Astrocyte (in vitro differentiated cells and primary cell): ENCODE measurements around the gene MMP23B.

Source experiments
- CTCF ChIP-seq: IDR thresholded peaks from 2 replicates; pipeline ENCODE4 v1.5.1; 2011; ENCODE audit warnings: low read depth, mild to moderate bottlenecking, inconsistent platforms, low read length, moderate library complexity; ENCODE audit not compliant: insufficient read depth
- EZH2 ChIP-seq: IDR thresholded peaks from 2 replicates; pipeline ENCODE4 v1.6.1; 2012; ENCODE audit warnings: mild to moderate bottlenecking, low read length, inconsistent platforms; ENCODE audit not compliant: insufficient read depth

- TF ChIP-seq CTCF, result no peak
- TF ChIP-seq EZH2, result no peak
Observed at GRCh38 chr1:1594602-1595260, 37.2 kb upstream of the MMP23B start.
